HG03558 (cell line): ENCODE measurements around the gene NCKAP5.
"Not testable (repeated sequence)": the region's sequence is repeated elsewhere in the genome, so short reads cannot be mapped to it uniquely, and the experiment has no call there.

Experiments used
- ATAC-seq: cut with Tn5 transposase; IDR thresholded peaks from one replicate; pipeline ENCODE4 v1.9.1; 2021; ENCODE audit warnings: moderate number of reproducible peaks; ENCODE audit not compliant: unreplicated experiment; ENCODE audit errors: extremely low read depth

The NCKAP5 gene

GRCh38 chr2:132811148-132811915 lies 756.9 kb downstream of the NCKAP5 start:
- ATAC-seq = no peak

- not testable (repeated sequence) for ATAC-seq
Measured at GRCh38 chr2:132809962-132810361, 758.3 kb downstream of the NCKAP5 start.

- no peak for ATAC-seq
Measured at GRCh38 chr2:132804051-132804450, 764.2 kb downstream of the NCKAP5 start.

GRCh38 chr2:132798341-132798740 lies 769.9 kb downstream of the NCKAP5 start:
- no peak for ATAC-seq

- no peak for ATAC-seq
Measured at GRCh38 chr2:132797556-132797955, 770.7 kb downstream of the NCKAP5 start.

GRCh38 chr2:132797071-132797470 lies 771.2 kb downstream of the NCKAP5 start:
- ATAC-seq = no peak

- no peak for ATAC-seq
Measured at GRCh38 chr2:132795220-132795619, 773.0 kb downstream of the NCKAP5 start.

- no peak for ATAC-seq
Measured at GRCh38 chr2:132793532-132793931, 774.7 kb downstream of the NCKAP5 start.

GRCh38 chr2:132790207-132790785 lies 778.0 kb downstream of the NCKAP5 start:
- ATAC-seq = no peak

- no peak for ATAC-seq
Measured at GRCh38 chr2:132789066-132789465, 779.2 kb downstream of the NCKAP5 start.

GRCh38 chr2:132788310-132788838 lies 779.9 kb downstream of the NCKAP5 start:
- no peak for ATAC-seq

- no peak for ATAC-seq
Measured at GRCh38 chr2:132783883-132784282, 784.4 kb downstream of the NCKAP5 start.

GRCh38 chr2:132782176-132782783 lies 786.0 kb downstream of the NCKAP5 start:
- no peak for ATAC-seq

- ATAC-seq = no peak
Measured at GRCh38 chr2:132780651-132781050, 787.6 kb downstream of the NCKAP5 start.

- ATAC-seq = no peak
Measured at GRCh38 chr2:132779206-132779721, 789.0 kb downstream of the NCKAP5 start.

- ATAC-seq = no peak
Measured at GRCh38 chr2:132776287-132776686, 792.0 kb downstream of the NCKAP5 start.

- ATAC-seq = no peak
Measured at GRCh38 chr2:132774189-132774588, 794.1 kb downstream of the NCKAP5 start.

- no peak for ATAC-seq
Measured at GRCh38 chr2:132773331-132773730, 794.9 kb downstream of the NCKAP5 start.

GRCh38 chr2:132772340-132772739 lies 795.9 kb downstream of the NCKAP5 start:
- ATAC-seq = no peak

GRCh38 chr2:132766573-132766972 lies 801.7 kb downstream of the NCKAP5 start:
- ATAC-seq = no peak

GRCh38 chr2:132761437-132761836 lies 806.8 kb downstream of the NCKAP5 start:
- no peak for ATAC-seq
